ENCODE data around the gene LRRC1. TPM values are rescaled to one million over a fixed set of nuclear protein-coding genes. Genes with fewer than 3 reads are reported as not detected.

Gene LRRC1
- total and polyA plus RNA-seq, 10 donors = 1.8 to 6.3 (median 3.7) TPM

GRCh38 chr6:53837865-53838769 lies 43.3 kb downstream of the LRRC1 start:
- TF ChIP-seq CTCF (IDR thresholded peaks at IDR 0.05 in 8 of 11, conservative IDR thresholded peaks at IDR 0.05 in 3 of 11) (no peak), POLR2AphosphoS5 (IDR thresholded peaks at IDR 0.05) (no peak)
- Histone ChIP-seq H3K27ac (no peak overlapping the region), H3K36me3 (no peaks in the 10 kb centered on the region), H3K27me3 (replicated peaks in 1 of 7) (no peaks in the 10 kb centered on the region), H3K4me1 (no peaks in the 10 kb centered on the region), H3K4me3 (no peak overlapping the region), H3K9me3 (peaks cover 0 to 16% (median 7%) of the 10 kb centered on the region in 8 donors)
- WGBS, 5 donors = 74 to 84% (median 80%) methylated on average over 3 of the region's 3 CpGs
- no peak for DNase-seq
- intact Hi-C loops (cut with DNase I; ENCODE audit: low total_unique reads) = no loop called here

- no peak overlapping the region for H3K27ac ChIP-seq
- WGBS, 5 donors = 95 to 98% (median 97%) methylated on average over 1 of the region's 1 CpG
- DNase-seq = no peak
- H3K4me1 ChIP-seq = no peaks in the 10 kb centered on the region
- no peaks in the 10 kb centered on the region for H3K36me3 ChIP-seq
- H3K9me3 ChIP-seq = peaks cover 0 to 16% (median 7%) of the 10 kb centered on the region in 8 donors
- no peak overlapping the region for H3K4me3 ChIP-seq
- TF ChIP-seq POLR2AphosphoS5 (IDR thresholded peaks at IDR 0.05) (no peak), POLR2A (IDR thresholded peaks at IDR 0.05) (no peak), CTCF (IDR thresholded peaks at IDR 0.05 in 8 of 11, conservative IDR thresholded peaks at IDR 0.05 in 3 of 11) (no peak)
- H3K27me3 ChIP-seq (replicated peaks in 1 of 7) = no peaks in the 10 kb centered on the region
- intact Hi-C loops (cut with DNase I; ENCODE audit: low total_unique reads) = no loop called here
These were observed 45.2 kb downstream of the LRRC1 start for GRCh38 chr6:53840027-53840426.

GRCh38 chr6:53845280-53846195 lies 50.7 kb downstream of the LRRC1 start:
- H3K36me3 ChIP-seq = peaks cover 0 to 5% (median 0%) of the 10 kb centered on the region in 6 donors
- no peaks in the 10 kb centered on the region for H3K27me3 ChIP-seq (replicated peaks in 1 of 7)
- no peak overlapping the region for H3K4me3 ChIP-seq
- no peak for TF ChIP-seq CTCF (IDR thresholded peaks at IDR 0.05 in 8 of 11, conservative IDR thresholded peaks at IDR 0.05 in 3 of 11)
- H3K9me3 ChIP-seq = peaks cover 0 to 6% (median 0%) of the 10 kb centered on the region in 8 donors
- 84 to 90% (median 88%) methylated on average over 9 of the region's 9 CpGs for WGBS, 5 donors
- H3K4me1 ChIP-seq = no peaks in the 10 kb centered on the region
- intact Hi-C loops (cut with DNase I; ENCODE audit: low total_unique reads) = no loop called here
- no peak overlapping the region for H3K27ac ChIP-seq
- no peak for DNase-seq

GRCh38 chr6:53846250-53846649 lies 51.4 kb downstream of the LRRC1 start:
- Histone ChIP-seq H3K4me1 (no peaks in the 10 kb centered on the region), H3K27me3 (replicated peaks in 1 of 7) (no peaks in the 10 kb centered on the region), H3K27ac (no peak overlapping the region), H3K9me3 (no peaks in the 10 kb centered on the region), H3K36me3 (peaks cover 0 to 5% (median 0%) of the 10 kb centered on the region in 6 donors), H3K4me3 (no peak overlapping the region)
- WGBS, 5 donors = 91 to 96% (median 95%) methylated on average over 7 of the region's 7 CpGs
- intact Hi-C loops (cut with DNase I; ENCODE audit: low total_unique reads) = no loop called here
- no peak for DNase-seq
- TF ChIP-seq CTCF (IDR thresholded peaks at IDR 0.05 in 8 of 11, conservative IDR thresholded peaks at IDR 0.05 in 3 of 11) (no peak), POLR2A (IDR thresholded peaks at IDR 0.05) (no peak), POLR2AphosphoS5 (IDR thresholded peaks at IDR 0.05) (no peak)

Data from spleen (tissue), 11 donors.